Neutrophil (primary cell): Measurements from ENCODE around the gene SKIL.
A peak's percentile ranks its signal among the peaks of the same experiment; 100 is the strongest.
"Not testable (repeated sequence)": the region's sequence is repeated elsewhere in the genome, so short reads cannot be mapped to it uniquely, and the experiment has no call there.

Experiments used
- H3K27ac ChIP-seq: fragments of 200-600 bp; sonication (generic); 2 replicates; pipeline ENCODE4 v1.5.1; 2016; ENCODE audit warnings: mild to moderate bottlenecking, moderate library complexity
- H3K27me3 ChIP-seq: fragments of 200-600 bp; sonication (generic); 2 replicates; pipeline ENCODE4 v1.6.0; 2016; ENCODE audit warnings: mild to moderate bottlenecking
- H3K36me3 ChIP-seq: fragments of 200-600 bp; sonication (generic); 2 replicates; pipeline ENCODE4 v1.5.1; 2017
- H3K4me1 ChIP-seq, 2 experiments: fragments of 200-600 bp in 1 of 2; sonication (generic) in 1 of 2; 1 replicate in 1 of 2; 2 replicates in 1 of 2; pipeline versions ENCODE4 v1.5.1 to v1.6.1; 2013 to 2016; ENCODE audit warnings: low read depth in 1 of 2, low read length in 1 of 2, mild to moderate bottlenecking in 1 of 2, moderate library complexity in 1 of 2; ENCODE audit not compliant: control insufficient read depth in 1 of 2, insufficient read depth in 1 of 2
- H3K4me3 ChIP-seq, 2 experiments: fragments of 200-600 bp in 1 of 2; sonication (generic) in 1 of 2; 1 replicate in 1 of 2; 2 replicates in 1 of 2; pipeline ENCODE4 v1.5.1; 2013 to 2016; ENCODE audit warnings: low read depth in 1 of 2, low read length in 1 of 2, mild to moderate bottlenecking in 1 of 2, moderate library complexity in 1 of 2
- H3K9me3 ChIP-seq: fragments of 200-600 bp; sonication (generic); 2 replicates; pipeline ENCODE4 v1.5.1; 2016
- CTCF ChIP-seq: fragments of 200-600 bp; sonication (generic); IDR thresholded peaks from 2 replicates; pipeline ENCODE4 v1.5.1; 2016; ENCODE audit warnings: antibody characterized with exemption

Gene SKIL

GRCh38 chr3:170321321-170322034 is 36.0 kb upstream of the SKIL start:
- no peaks in the 10 kb centered on the region for H3K9me3 ChIP-seq
- peak overlapping the region; percentile 72 for H3K27ac ChIP-seq
- no peak for TF ChIP-seq CTCF
- peak overlapping the region; percentile 28 to 31 for H3K4me3 ChIP-seq
- no peaks in the 10 kb centered on the region for H3K36me3 ChIP-seq
- H3K4me1 ChIP-seq = peaks cover 20 to 21% of the 10 kb centered on the region in 2 experiments
- peaks cover 12% of the 10 kb centered on the region for H3K27me3 ChIP-seq

- Histone ChIP-seq H3K9me3 (no peaks in the 10 kb centered on the region), H3K36me3 (no peaks in the 10 kb centered on the region), H3K27ac (no peak overlapping the region), H3K4me3 (no peak overlapping the region), H3K4me1 (peaks cover 20 to 21% of the 10 kb centered on the region in 2 experiments), H3K27me3 (peaks cover 12% of the 10 kb centered on the region)
- TF ChIP-seq CTCF = no peak
These were observed 34.8 kb upstream of the SKIL start for GRCh38 chr3:170322566-170323269.

- Histone ChIP-seq H3K27me3 (peaks cover 12% of the 10 kb centered on the region), H3K27ac (no peak overlapping the region), H3K4me3 (no peak overlapping the region), H3K36me3 (no peaks in the 10 kb centered on the region), H3K4me1 (peaks cover 20 to 21% of the 10 kb centered on the region in 2 experiments), H3K9me3 (no peaks in the 10 kb centered on the region)
- no peak for TF ChIP-seq CTCF
These were observed 34.2 kb upstream of the SKIL start for GRCh38 chr3:170323331-170323730.

GRCh38 chr3:170324962-170325361 is 32.6 kb upstream of the SKIL start:
- Histone ChIP-seq H3K4me3 (no peak overlapping the region), H3K4me1 (peaks cover 20 to 21% of the 10 kb centered on the region in 2 experiments), H3K36me3 (no peaks in the 10 kb centered on the region), H3K9me3 (no peaks in the 10 kb centered on the region), H3K27me3 (peaks cover 12% of the 10 kb centered on the region), H3K27ac (no peak overlapping the region)
- TF ChIP-seq CTCF = no peak

GRCh38 chr3:170327040-170327808 is 30.3 kb upstream of the SKIL start:
- no peaks in the 10 kb centered on the region for H3K9me3 ChIP-seq

GRCh38 chr3:170327868-170328548 is 29.5 kb upstream of the SKIL start:
- not testable (repeated sequence) for H3K4me1 ChIP-seq, H3K27me3 ChIP-seq, H3K9me3 ChIP-seq, H3K27ac ChIP-seq, H3K4me3 ChIP-seq, H3K36me3 ChIP-seq

More at GRCh38 chr3:170327040-170327808, 30.3 kb upstream of the SKIL start:
- no peak for TF ChIP-seq CTCF
- no peak overlapping the region for H3K27ac ChIP-seq
- no peak overlapping the region for H3K4me3 ChIP-seq
- no peaks in the 10 kb centered on the region for H3K36me3 ChIP-seq
- no peaks in the 10 kb centered on the region for H3K4me1 ChIP-seq
- peaks cover 12% of the 10 kb centered on the region for H3K27me3 ChIP-seq
